DND-41 (cell line): ENCODE measurements around the gene PPIP5K2.

ENCODE experiments used
- ATAC-seq: fragments of 200-7000 bp; cut with Tn5 transposase; 3 replicates; pipeline ENCODE4 v1.9.1; 2021; ENCODE audit warnings: low read depth; ENCODE audit not compliant: insufficient read depth
- DNase-seq: peaks from one replicate; pipeline ENCODE4 v3.0.0-alpha.2; 2020
- H2AFZ ChIP-seq: 2 replicates; pipeline ENCODE4 v1.6.0; 2012; ENCODE audit warnings: low read depth, low read length
- H3K27ac ChIP-seq: 2 replicates; pipeline ENCODE4 v1.5.1; 2012; ENCODE audit warnings: low read length, inconsistent platforms
- H3K27me3 ChIP-seq: fragments of 200-600 bp; sonication (generic); 2 replicates; pipeline ENCODE4 v1.6.0; 2012; ENCODE audit warnings: low read length, mild to moderate bottlenecking, inconsistent platforms; ENCODE audit not compliant: insufficient read depth, poor library complexity
- H3K36me3 ChIP-seq: 2 replicates; pipeline ENCODE4 v1.5.1; 2012; ENCODE audit warnings: low read length, inconsistent platforms; ENCODE audit not compliant: insufficient read depth
- H3K4me1 ChIP-seq: 2 replicates; pipeline ENCODE4 v1.5.1; 2012; ENCODE audit warnings: mild to moderate bottlenecking, low read length; ENCODE audit not compliant: insufficient read depth
- H3K4me2 ChIP-seq: 2 replicates; pipeline ENCODE4 v1.6.0; 2012; ENCODE audit warnings: mild to moderate bottlenecking, moderate library complexity, low read length, inconsistent platforms; ENCODE audit not compliant: insufficient read depth
- H3K4me3 ChIP-seq, 2 experiments: fragments of 200-600 bp in 1 of 2; shearing (Covaris generic) in 1 of 2; 2 replicates each; pipeline ENCODE4 v1.5.1; 2012 to 2016; ENCODE audit warnings: inconsistent platforms in 2 of 2, low read length in 2 of 2, mild to moderate bottlenecking in 2 of 2, low read depth in 1 of 2, moderate library complexity in 1 of 2
- H3K79me2 ChIP-seq: 2 replicates; pipeline ENCODE4 v1.6.0; 2012; ENCODE audit warnings: low read length, inconsistent platforms; ENCODE audit not compliant: insufficient read depth
- H3K9ac ChIP-seq: 2 replicates; pipeline ENCODE4 v1.6.0; 2012; ENCODE audit warnings: low read depth, mild to moderate bottlenecking, inconsistent platforms, low read length, moderate library complexity
- H3K9me3 ChIP-seq: 2 replicates; pipeline ENCODE4 v1.5.1; 2012; ENCODE audit warnings: low read length, moderate library complexity, mild to moderate bottlenecking, inconsistent platforms; ENCODE audit not compliant: insufficient read depth, severe bottlenecking
- H4K20me1 ChIP-seq: 2 replicates; pipeline ENCODE4 v1.6.0; 2012; ENCODE audit warnings: low read length; ENCODE audit not compliant: insufficient read depth
- EZH2 ChIP-seq: IDR thresholded peaks from 3 replicates; pipeline ENCODE4 v1.6.1; 2012; ENCODE audit warnings: borderline replicate concordance, low read depth, mild to moderate bottlenecking, moderate library complexity, low read length, inconsistent platforms; ENCODE audit not compliant: severe bottlenecking
- TF ChIP-seq, protein P1 (sequence below): IDR thresholded peaks from 2 replicates; pipeline ENCODE4 v1.5.1; 2012; ENCODE audit warnings: borderline replicate concordance, low read length, moderate library complexity, mild to moderate bottlenecking; ENCODE audit not compliant: poor library complexity, severe bottlenecking; ENCODE audit errors: extremely low read depth

The PPIP5K2 gene

GRCh38 chr5:103207653-103208052, 87.6 kb downstream of the PPIP5K2 start:
- DNase-seq (no peak), ATAC-seq (no peak)
- Histone ChIP-seq H3K4me2 (no peak overlapping the region), H3K9ac (no peak overlapping the region), H4K20me1 (no peaks in the 10 kb centered on the region), H3K27ac (no peak overlapping the region), H3K27me3 (no peaks in the 10 kb centered on the region), H3K4me3 (no peak overlapping the region), H2AFZ (no peak overlapping the region), H3K36me3 (peaks cover 22% of the 10 kb centered on the region), H3K9me3 (no peaks in the 10 kb centered on the region), H3K79me2 (no peaks in the 10 kb centered on the region), H3K4me1 (peaks cover 12% of the 10 kb centered on the region)
- TF ChIP-seq, protein P1, sequence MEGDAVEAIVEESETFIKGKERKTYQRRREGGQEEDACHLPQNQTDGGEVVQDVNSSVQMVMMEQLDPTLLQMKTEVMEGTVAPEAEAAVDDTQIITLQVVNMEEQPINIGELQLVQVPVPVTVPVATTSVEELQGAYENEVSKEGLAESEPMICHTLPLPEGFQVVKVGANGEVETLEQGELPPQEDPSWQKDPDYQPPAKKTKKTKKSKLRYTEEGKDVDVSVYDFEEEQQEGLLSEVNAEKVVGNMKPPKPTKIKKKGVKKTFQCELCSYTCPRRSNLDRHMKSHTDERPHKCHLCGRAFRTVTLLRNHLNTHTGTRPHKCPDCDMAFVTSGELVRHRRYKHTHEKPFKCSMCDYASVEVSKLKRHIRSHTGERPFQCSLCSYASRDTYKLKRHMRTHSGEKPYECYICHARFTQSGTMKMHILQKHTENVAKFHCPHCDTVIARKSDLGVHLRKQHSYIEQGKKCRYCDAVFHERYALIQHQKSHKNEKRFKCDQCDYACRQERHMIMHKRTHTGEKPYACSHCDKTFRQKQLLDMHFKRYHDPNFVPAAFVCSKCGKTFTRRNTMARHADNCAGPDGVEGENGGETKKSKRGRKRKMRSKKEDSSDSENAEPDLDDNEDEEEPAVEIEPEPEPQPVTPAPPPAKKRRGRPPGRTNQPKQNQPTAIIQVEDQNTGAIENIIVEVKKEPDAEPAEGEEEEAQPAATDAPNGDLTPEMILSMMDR = no peak
- no peak for TF ChIP-seq EZH2

GRCh38 chr5:103208460-103208859, 88.4 kb downstream of the PPIP5K2 start:
- Histone ChIP-seq H4K20me1 (no peaks in the 10 kb centered on the region), H2AFZ (no peak overlapping the region), H3K27ac (no peak overlapping the region), H3K9ac (no peak overlapping the region), H3K36me3 (peaks cover 20% of the 10 kb centered on the region), H3K9me3 (no peaks in the 10 kb centered on the region), H3K4me2 (no peak overlapping the region), H3K4me1 (peaks cover 12% of the 10 kb centered on the region), H3K27me3 (no peaks in the 10 kb centered on the region), H3K4me3 (no peak overlapping the region), H3K79me2 (no peaks in the 10 kb centered on the region)
- DNase-seq (no peak), ATAC-seq (no peak)
- TF ChIP-seq EZH2 = no peak
- TF ChIP-seq, protein P1 = no peak

DNA sequence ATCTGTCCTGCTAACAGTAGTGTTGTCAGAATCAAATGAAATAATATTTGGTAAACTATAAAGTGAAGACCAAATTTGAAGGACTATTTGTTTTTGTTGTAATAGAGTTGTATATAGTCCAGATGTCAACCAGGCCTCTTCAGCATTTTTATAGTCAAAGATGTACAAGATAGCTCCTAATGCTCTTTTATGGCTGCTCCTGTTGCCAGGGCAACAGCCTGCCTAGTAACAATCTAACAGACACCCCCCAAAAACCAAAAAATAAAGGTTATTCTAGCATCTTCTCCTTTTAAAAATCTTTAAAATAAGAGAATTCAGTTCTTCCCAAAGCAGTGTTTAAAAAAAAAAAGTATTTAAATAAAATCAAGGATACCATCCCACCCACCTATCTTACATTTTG, 89.0 kb downstream of the PPIP5K2 start:
- H3K4me2 ChIP-seq = no peak overlapping the region
- peaks cover 12% of the 10 kb centered on the region for H3K4me1 ChIP-seq
- no peak overlapping the region for H3K27ac ChIP-seq
- no peaks in the 10 kb centered on the region for H4K20me1 ChIP-seq
- H3K79me2 ChIP-seq = no peaks in the 10 kb centered on the region
- H3K36me3 ChIP-seq = peaks cover 16% of the 10 kb centered on the region
- no peaks in the 10 kb centered on the region for H3K9me3 ChIP-seq
- H3K4me3 ChIP-seq = no peak overlapping the region
- no peaks in the 10 kb centered on the region for H3K27me3 ChIP-seq
- H2AFZ ChIP-seq = no peak overlapping the region
- no peak for ATAC-seq
- TF ChIP-seq EZH2 = no peak
- TF ChIP-seq, protein P1 = no peak
- no peak overlapping the region for H3K9ac ChIP-seq
- no peak for DNase-seq

GRCh38 chr5:103210952-103211351, 90.9 kb downstream of the PPIP5K2 start:
- TF ChIP-seq, protein P1 = no peak
- no peak for TF ChIP-seq EZH2
- no peaks in the 10 kb centered on the region for H4K20me1 ChIP-seq
- no peaks in the 10 kb centered on the region for H3K9me3 ChIP-seq
- H3K27me3 ChIP-seq = no peaks in the 10 kb centered on the region
- no peak overlapping the region for H3K9ac ChIP-seq
- no peak for ATAC-seq
- H2AFZ ChIP-seq = no peak overlapping the region
- H3K79me2 ChIP-seq = no peaks in the 10 kb centered on the region
- no peak overlapping the region for H3K27ac ChIP-seq
- H3K4me1 ChIP-seq = peaks cover 12% of the 10 kb centered on the region
- H3K36me3 ChIP-seq = peaks cover 13% of the 10 kb centered on the region
- no peak for DNase-seq
- H3K4me2 ChIP-seq = no peak overlapping the region
- no peak overlapping the region for H3K4me3 ChIP-seq
